Epithelial cell of proximal tubule (primary cell): ENCODE measurements around the gene PGAM1. TPM values are rescaled to one million over a fixed set of nuclear protein-coding genes. Genes with fewer than 3 reads are reported as not detected.

ENCODE experiments used
- DNase-seq: peaks from one replicate; pipeline ENCODE4 v3.0.0-alpha.2; 2011; ENCODE audit warnings: low read depth
- H3K4me3 ChIP-seq: 2 replicates; pipeline ENCODE4 v1.5.1; 2011; ENCODE audit warnings: low read depth, mild to moderate bottlenecking, low read length
- CTCF ChIP-seq: conservative IDR thresholded peaks from 2 replicates; pipeline ENCODE4 v1.5.1; 2012; ENCODE audit warnings: low read depth, mild to moderate bottlenecking, low read length
- total RNA-seq: library from RNA; depleted of rRNA; stranded (reverse); fragments of >200 nt; gene quantifications from 2 replicates; pipeline ENCODE4 v1.2.3, GENCODE V29; 2015

PGAM1 gene
- total RNA-seq, 1 donor from 2014 or later: 629 TPM

- no peak overlapping the region for H3K4me3 ChIP-seq
- no peak for DNase-seq
- no peak for TF ChIP-seq CTCF
Observed at GRCh38 chr10:97456034-97456685, 30.2 kb downstream of the PGAM1 start.

- DNase-seq: no peak
- no peak for TF ChIP-seq CTCF
- H3K4me3 ChIP-seq: no peak overlapping the region
Observed at GRCh38 chr10:97456686-97457065, 30.7 kb downstream of the PGAM1 start.

- no peak for TF ChIP-seq CTCF
- H3K4me3 ChIP-seq: no peak overlapping the region
- DNase-seq: no peak
Observed at GRCh38 chr10:97459111-97459510, 33.1 kb downstream of the PGAM1 start.

GRCh38 chr10:97459933-97460332 lies 33.9 kb downstream of the PGAM1 start:
- no peak overlapping the region for H3K4me3 ChIP-seq
- DNase-seq: no peak
- no peak for TF ChIP-seq CTCF

- H3K4me3 ChIP-seq: no peak overlapping the region
Observed at GRCh38 chr10:97462309-97462708, 36.3 kb downstream of the PGAM1 start.

GRCh38 chr10:97463363-97464132 lies 37.6 kb downstream of the PGAM1 start:
- no peak overlapping the region for H3K4me3 ChIP-seq
- peak; percentile 93 for TF ChIP-seq CTCF
- no peak for DNase-seq

More at GRCh38 chr10:97462309-97462708, 36.3 kb downstream of the PGAM1 start:
- DNase-seq: no peak
- no peak for TF ChIP-seq CTCF
